Measurements from ENCODE around the gene SSH3.

DNA sequence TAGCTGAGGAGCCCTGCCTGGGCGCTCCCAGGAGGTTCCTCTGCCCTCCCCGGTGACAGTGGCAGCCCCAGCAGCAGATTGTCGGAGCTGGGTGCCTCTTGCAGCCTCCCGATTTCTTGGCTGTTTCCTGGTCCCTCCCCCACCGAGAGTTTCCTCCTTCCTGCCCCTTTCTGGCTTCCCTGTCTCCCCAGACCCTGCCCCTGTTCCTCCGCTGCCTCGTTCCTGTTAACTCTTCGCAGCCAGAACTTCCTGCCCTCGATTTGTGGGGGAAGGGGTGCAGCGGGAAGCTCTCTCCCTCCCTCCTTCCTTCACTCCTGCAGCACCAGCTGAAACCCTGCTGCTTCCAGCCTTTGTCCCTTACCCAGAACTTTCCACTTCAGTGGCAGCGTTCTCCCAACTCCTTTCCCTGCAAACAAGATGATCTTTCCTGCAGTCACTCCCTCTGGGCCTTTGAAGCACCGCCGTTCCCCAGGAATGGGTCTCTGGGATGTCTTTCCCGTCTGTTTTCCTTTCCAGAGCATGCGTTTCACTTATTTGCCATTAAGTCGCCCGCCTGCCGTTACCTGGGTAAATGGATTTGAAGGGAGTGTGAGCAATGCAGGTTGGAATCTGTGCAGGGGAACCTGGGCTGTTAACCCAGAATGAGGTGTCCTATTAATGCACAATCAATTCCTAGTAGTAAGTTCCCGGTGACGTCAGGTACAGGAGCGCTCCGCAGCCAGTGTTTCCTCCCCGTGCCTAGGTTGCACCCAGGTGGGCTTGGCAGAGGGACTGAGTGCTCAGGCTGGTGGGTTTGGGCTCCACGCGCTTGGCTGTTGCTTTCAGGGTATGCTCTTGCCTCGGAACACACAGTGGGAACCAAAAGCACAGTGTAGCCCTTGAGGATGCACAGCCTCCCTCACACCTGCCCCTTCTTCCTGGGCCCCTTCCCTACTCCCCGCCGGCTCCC, 32.8 kb upstream of the SSH3 start:
- TF ChIP-seq, protein P1, sequence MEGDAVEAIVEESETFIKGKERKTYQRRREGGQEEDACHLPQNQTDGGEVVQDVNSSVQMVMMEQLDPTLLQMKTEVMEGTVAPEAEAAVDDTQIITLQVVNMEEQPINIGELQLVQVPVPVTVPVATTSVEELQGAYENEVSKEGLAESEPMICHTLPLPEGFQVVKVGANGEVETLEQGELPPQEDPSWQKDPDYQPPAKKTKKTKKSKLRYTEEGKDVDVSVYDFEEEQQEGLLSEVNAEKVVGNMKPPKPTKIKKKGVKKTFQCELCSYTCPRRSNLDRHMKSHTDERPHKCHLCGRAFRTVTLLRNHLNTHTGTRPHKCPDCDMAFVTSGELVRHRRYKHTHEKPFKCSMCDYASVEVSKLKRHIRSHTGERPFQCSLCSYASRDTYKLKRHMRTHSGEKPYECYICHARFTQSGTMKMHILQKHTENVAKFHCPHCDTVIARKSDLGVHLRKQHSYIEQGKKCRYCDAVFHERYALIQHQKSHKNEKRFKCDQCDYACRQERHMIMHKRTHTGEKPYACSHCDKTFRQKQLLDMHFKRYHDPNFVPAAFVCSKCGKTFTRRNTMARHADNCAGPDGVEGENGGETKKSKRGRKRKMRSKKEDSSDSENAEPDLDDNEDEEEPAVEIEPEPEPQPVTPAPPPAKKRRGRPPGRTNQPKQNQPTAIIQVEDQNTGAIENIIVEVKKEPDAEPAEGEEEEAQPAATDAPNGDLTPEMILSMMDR (conservative IDR thresholded peaks at IDR 0.05; ENCODE audit: low read length), result no peak
- no peak for TF ChIP-seq EZH2phosphoT487 (IDR thresholded peaks at IDR 0.05; ENCODE audit: borderline replicate concordance, low read depth, low read length)

Data from OCI-LY7 (cell line).